HUDEP-2 (cell line): ENCODE results near the gene EOGT.
A peak's percentile ranks its signal among the peaks of the same experiment; 100 is the strongest.

Experiments used
- DNase-seq, 76 experiments: peaks; one replicate each; lab custom pipeline; 2025; ENCODE audit not compliant: unreplicated experiment in 76 of 76; lab: John Stamatoyannopoulos, UW

EOGT gene

GRCh38 chr3:69009559-69010410 lies 3.7 kb downstream of the EOGT start:
- no peak for DNase-seq

GRCh38 chr3:69008980-69009379 lies 4.5 kb downstream of the EOGT start:
- DNase-seq: no peak

GRCh38 chr3:69005791-69006482 lies 7.5 kb downstream of the EOGT start:
- no peak for DNase-seq

- no peak for DNase-seq
These were observed 8.3 kb downstream of the EOGT start for GRCh38 chr3:69005071-69005790.

DNA sequence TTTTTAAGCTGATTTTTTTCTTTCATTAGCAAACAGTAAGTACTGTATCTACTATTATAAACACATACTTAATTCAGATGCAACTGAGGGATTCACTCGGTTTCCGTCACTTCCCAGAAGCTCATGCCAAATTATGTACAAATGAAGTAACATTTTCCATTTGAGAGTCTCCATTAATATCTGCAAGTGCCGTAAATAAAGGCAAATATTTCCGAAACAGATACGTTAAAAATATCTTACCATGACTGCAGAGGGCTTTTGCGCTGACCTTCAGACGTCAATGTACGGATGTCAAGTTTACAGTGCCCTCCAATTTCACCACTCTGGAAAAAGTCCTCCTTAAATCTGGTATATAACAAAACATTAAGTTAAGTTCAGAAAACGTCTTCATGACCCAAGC lies 9.3 kb downstream of the EOGT start:
- no peak for DNase-seq

- DNase-seq: no peak
These were observed 13.9 kb downstream of the EOGT start for GRCh38 chr3:68999605-69000004.

DNA sequence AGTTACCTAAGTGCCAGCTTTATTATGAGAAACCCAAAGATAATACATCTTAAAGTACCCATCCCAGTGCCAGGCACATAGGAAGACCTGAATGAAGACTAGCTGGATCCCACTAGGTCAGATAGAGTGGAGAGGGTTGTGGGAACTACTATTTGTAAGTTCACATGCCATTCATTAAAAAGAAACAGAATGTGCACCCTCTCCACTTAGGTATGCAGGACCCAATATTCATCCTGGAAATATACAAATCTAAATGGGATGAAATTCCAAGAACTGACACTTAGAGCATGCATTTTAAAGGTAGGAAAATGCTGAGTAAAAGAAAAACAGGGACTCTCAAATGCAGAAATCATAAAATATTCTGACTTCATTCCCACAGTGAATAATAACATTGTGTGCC lies 14.3 kb downstream of the EOGT start:
- DNase-seq: no peak

DNA sequence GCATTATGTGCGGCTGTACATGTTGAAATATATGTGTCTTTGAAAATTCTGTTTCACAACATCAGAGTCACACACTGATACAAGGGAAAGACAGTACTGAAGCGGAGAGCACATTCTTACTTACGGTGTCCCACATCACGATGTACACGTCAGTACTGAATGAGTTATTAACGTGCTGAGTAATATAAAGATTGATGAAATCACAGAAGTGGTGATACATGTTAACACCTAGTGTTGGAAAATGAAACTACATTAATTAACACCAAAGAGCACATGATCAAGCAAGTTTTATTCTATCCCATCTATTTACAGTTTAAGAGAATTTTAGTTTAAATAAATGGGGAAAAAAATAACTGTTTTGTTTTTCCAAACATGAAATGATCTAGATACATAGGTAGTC lies 15.6 kb downstream of the EOGT start:
- DNase-seq: no peak

DNA sequence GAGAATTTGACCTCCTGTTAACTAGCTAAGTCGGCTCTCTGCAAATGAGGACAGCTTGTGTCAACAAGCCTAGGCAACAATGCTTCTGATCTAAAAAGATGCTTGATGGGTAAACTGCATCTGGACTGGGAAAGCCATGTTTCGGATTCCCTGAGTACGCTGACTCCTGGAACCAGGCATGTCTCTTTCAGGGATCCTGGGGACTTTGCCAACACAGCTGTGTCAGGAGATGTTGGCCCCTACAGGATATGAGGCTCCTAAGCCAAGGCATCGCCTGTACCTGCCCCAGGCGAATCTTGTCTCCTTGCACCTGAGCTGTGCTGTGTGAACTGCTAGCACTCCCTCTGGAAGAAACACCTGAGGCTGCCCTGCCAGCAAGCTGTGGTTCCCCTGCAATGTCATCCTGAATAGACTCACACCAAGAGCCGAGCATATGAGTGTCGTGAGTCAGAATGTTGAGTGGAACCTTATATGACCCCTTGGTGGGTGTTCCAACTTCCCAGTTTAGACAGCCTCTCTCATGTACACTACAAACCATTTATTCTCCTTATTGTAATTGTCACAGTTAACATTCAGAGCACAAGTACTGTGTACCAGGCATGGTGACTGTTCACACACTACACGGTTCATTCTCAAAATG lies 17.0 kb downstream of the EOGT start:
- no peak for DNase-seq

- DNase-seq: no peak
These were observed 24.7 kb downstream of the EOGT start for GRCh38 chr3:68988740-68989139.

GRCh38 chr3:68987322-68987721 lies 26.2 kb downstream of the EOGT start:
- no peak for DNase-seq

DNA sequence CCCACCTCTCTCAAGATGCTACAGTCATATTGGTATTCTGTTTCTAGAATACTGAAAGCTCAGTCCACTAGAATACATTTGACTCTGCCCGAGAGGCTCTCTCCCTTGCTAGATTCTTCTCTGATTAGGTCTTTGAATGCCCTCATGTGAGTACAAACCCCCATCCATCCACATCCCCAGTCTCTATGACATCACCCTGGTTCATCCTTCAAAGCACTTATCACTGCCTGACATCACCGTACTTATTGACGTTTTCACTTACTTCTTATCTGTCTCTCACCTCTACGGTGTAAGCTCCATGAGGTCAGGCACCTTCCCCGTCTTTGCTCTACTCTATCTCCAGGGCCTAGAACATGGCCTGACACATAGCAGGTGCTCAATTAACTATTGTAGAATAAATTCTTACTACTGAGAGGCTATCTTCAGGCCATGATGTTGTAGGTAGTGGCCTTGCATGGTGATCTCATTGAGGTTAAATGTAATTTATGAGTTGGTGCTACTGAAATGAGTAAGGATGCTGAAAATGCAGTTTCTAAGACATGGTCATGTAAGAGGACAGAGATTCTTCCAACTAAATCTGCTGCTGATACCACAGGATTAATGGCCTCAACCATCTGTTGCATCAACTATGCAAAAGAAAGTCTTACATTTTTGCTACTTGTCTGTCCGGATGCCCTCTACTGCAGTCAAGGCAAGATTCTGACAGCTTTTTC lies 26.8 kb downstream of the EOGT start:
- no peak for DNase-seq

GRCh38 chr3:68985146-68985790 lies 28.2 kb downstream of the EOGT start:
- DNase-seq: no peak

GRCh38 chr3:68984011-68984530 lies 29.4 kb downstream of the EOGT start:
- DNase-seq: no peak

DNA sequence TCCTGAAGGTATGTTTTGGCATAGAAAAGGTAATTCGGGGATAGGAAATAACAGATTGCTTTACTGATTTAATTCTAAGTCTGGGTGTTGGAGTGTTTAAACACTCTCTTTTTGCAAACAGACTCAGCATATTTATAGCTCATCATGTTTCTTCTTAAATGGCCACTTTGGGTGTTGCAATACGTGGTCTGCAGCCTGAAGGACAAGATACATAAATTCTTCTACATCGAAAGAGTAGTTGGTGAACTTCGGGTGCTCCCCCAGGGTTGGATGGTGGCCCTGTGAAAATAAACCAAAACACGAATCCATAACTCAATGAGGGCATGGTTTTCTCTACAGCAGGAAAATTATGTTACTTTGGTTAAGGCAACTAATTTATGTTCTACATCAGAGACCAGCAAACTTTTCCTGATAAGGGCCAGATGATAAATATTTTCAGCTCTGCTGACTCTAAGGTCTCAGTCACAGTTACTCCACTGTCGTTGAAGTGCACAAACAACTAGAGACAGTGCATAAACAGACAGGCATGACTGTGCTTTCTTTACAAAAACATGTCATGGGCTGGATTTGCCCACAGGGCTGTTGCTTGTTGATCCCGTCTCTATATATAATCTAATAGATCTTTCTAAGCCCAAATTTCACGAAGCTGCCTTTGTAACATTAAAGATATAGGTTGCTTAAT lies 35.9 kb downstream of the EOGT start:
- no peak for DNase-seq

DNA sequence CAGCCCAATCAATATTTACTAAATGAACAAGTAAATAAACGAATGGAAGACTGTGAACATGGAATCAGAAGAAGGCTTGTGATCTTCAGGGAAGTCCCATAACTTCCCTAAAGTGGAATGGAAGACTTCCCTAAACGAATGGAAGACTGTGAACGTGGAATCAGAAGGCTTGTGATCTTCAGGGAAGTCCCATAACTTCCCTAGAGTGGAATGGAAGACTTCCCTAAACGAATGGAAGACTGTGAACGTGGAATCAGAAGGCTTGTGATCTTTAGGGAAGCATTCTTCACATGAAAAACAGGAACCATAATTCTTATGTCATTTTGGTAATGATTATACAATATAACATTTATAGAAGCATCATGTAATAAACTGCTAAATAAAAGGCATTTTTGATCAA lies 38.8 kb downstream of the EOGT start:
- no peak for DNase-seq

DNA sequence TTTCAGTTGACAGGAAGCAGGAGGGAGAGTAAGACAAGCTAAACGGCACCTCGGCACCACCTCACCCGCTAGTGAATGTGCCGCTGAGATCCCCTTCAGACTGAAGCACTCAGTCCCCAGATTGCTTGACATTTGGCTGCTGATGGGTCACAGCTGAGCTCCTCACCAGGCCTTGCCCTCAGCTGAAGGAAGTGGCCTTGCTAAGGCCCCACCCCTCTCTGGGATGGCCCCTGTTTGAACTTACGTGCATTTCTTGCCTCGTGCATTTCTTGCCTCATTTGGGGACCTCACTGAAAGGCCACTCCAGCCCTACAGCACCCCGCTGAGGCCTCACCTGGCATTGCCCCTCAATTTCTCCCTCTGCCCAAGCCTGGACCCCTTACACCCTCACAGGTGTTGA lies 39.8 kb downstream of the EOGT start:
- DNase-seq: no peak

DNA sequence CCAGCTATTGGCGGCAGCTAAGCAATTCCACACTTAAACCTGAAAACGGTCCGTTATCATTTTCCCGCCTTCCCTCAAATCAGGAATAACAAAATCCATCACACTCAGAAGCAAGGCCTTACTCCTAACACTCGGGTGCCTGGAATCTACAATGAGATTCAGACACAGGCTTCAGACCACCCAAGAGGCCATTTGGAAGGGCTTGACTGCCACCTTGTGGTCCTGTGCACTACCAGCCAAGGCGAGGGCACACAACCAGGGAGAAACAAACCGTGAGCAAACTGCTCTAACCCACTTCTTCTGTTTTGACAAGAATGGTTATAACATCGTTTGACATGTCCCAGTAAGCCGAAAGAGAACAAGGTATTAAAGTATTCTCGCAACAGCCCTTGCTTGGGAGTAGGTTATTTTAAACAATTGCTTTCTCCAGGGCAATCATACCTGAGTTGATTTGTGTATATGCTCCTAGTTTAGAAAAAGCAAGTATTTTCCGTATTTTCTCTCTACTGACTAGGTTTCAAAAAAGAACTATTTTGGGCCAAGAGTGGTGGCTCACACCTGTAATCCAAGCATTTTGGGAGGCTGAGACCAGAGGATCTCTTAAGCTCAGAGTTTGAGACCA lies 41.0 kb downstream of the EOGT start:
- peak in 53 of 76 experiments; percentile 0 to 61 (median 24) for DNase-seq

DNA sequence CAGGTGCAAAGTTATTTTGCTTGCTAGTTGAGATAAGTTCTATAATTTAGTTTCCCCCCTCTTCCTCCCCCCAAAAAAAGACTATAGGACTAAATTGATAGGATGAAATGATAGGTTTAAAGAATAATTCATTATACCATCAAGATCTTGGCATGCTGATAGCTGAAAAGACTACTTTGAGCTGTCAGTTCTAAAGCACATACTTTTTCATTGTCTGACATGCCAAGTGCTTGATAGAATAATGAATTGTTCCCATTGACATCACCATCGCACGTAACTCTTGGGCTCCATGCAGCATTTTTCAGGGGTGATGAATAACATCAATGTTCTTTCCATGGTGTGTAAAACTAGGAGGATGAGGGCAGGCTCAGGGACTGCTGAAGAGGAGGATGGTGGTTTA lies 48.8 kb downstream of the EOGT start:
- DNase-seq: no peak
